ENCODE results near the gene CSRNP3.

CSRNP3 gene

GRCh38 chr2:165469417-165469816, at the start of gene CSRNP3:
CSRNP3 (plus strand) TSS chr2:165469698; CDS start chr2:165595066, 125,368 bp downstream.
- peak; percentile 65 for DNase-seq

GRCh38 chr2:165420231-165420630, 49.3 kb upstream of the CSRNP3 start:
- no peak for DNase-seq

- no peak for DNase-seq
Observed at GRCh38 chr2:165423081-165423480, 46.4 kb upstream of the CSRNP3 start.

- peak; percentile 19 for DNase-seq
Observed at GRCh38 chr2:165425556-165425955, 43.9 kb upstream of the CSRNP3 start.

GRCh38 chr2:165427686-165428085, 41.8 kb upstream of the CSRNP3 start:
- DNase-seq, result no peak

GRCh38 chr2:165428926-165429325, 40.6 kb upstream of the CSRNP3 start:
- no peak for DNase-seq

GRCh38 chr2:165431014-165431413, 38.5 kb upstream of the CSRNP3 start:
- DNase-seq, result no peak

GRCh38 chr2:165432234-165432966, 37.1 kb upstream of the CSRNP3 start:
- no peak for DNase-seq

GRCh38 chr2:165434865-165435496, 34.5 kb upstream of the CSRNP3 start:
- DNase-seq, result no peak

- DNase-seq, result no peak
Observed at GRCh38 chr2:165435611-165436010, 33.9 kb upstream of the CSRNP3 start.

- no peak for DNase-seq
Observed at GRCh38 chr2:165436559-165436958, 32.9 kb upstream of the CSRNP3 start.

- no peak for DNase-seq
Observed at GRCh38 chr2:165440367-165440766, 29.1 kb upstream of the CSRNP3 start.

GRCh38 chr2:165443511-165443910, 26.0 kb upstream of the CSRNP3 start:
- DNase-seq, result no peak

GRCh38 chr2:165448406-165448805, 21.1 kb upstream of the CSRNP3 start:
- no peak for DNase-seq

GRCh38 chr2:165450156-165450555, 19.3 kb upstream of the CSRNP3 start:
- DNase-seq, result no peak

- no peak for DNase-seq
Observed at GRCh38 chr2:165452327-165452726, 17.2 kb upstream of the CSRNP3 start.

- no peak for DNase-seq
Observed at GRCh38 chr2:165453561-165454094, 15.9 kb upstream of the CSRNP3 start.

GRCh38 chr2:165454905-165455304, 14.6 kb upstream of the CSRNP3 start:
- no peak for DNase-seq

GRCh38 chr2:165456027-165456426, 13.5 kb upstream of the CSRNP3 start:
- DNase-seq, result no peak

GRCh38 chr2:165462443-165462842, 7.1 kb upstream of the CSRNP3 start:
- DNase-seq, result no peak

GRCh38 chr2:165466386-165466785, 3.1 kb upstream of the CSRNP3 start:
- DNase-seq, result peak; percentile 11

GRCh38 chr2:165467921-165468320, 1.6 kb upstream of the CSRNP3 start:
- no peak for DNase-seq

- DNase-seq, result no peak
Observed at GRCh38 chr2:165470361-165470760, 863 bp downstream of the CSRNP3 start.

- no peak for DNase-seq
Observed at GRCh38 chr2:165471349-165471950, 2.0 kb downstream of the CSRNP3 start.

All from NCI-H226 (cell line).